Mesodermal cell (in vitro differentiated cells): ENCODE data around the gene NTN3.
A peak's percentile ranks its signal among the peaks of the same experiment; 100 is the strongest.
"Not testable (repeated sequence)": the region's sequence is repeated elsewhere in the genome, so short reads cannot be mapped to it uniquely, and the experiment has no call there.

Experiments used
- H3K27ac ChIP-seq: 2 replicates; pipeline ENCODE4 v1.7.0; 2013; ENCODE audit warnings: mild to moderate bottlenecking, low read depth, low read length, moderate library complexity; ENCODE audit not compliant: severe bottlenecking
- H3K36me3 ChIP-seq: 2 replicates; pipeline ENCODE4 v1.7.1; 2013; ENCODE audit warnings: mild to moderate bottlenecking, low read length, moderate library complexity; ENCODE audit not compliant: control insufficient read depth, insufficient read depth
- H3K4me1 ChIP-seq: one replicate; pipeline ENCODE4 v1.7.1; 2013; ENCODE audit warnings: mild to moderate bottlenecking, low read length; ENCODE audit not compliant: insufficient read depth, control insufficient read depth, poor library complexity, severe bottlenecking
- H3K4me3 ChIP-seq: 2 replicates; pipeline ENCODE4 v1.7.0; 2013; ENCODE audit warnings: low read length, control low read depth, mild to moderate bottlenecking; ENCODE audit not compliant: insufficient read depth, poor library complexity, severe bottlenecking; ENCODE audit errors: extremely low read depth
- H3K9me3 ChIP-seq: 2 replicates; pipeline ENCODE4 v1.7.1; 2013; ENCODE audit warnings: mild to moderate bottlenecking, low read length, moderate library complexity; ENCODE audit not compliant: control insufficient read depth
- WGBS, 2 experiments: methylation state at CpG; one replicate each; pipeline ENCODE4 v1.1.5; 2013; ENCODE audit warnings: missing lambda C conversion rate in 2 of 2; ENCODE audit not compliant: insufficient coverage in 2 of 2; 5-methylcytosine and 5-hydroxymethylcytosine counted together

The NTN3 gene

DNA sequence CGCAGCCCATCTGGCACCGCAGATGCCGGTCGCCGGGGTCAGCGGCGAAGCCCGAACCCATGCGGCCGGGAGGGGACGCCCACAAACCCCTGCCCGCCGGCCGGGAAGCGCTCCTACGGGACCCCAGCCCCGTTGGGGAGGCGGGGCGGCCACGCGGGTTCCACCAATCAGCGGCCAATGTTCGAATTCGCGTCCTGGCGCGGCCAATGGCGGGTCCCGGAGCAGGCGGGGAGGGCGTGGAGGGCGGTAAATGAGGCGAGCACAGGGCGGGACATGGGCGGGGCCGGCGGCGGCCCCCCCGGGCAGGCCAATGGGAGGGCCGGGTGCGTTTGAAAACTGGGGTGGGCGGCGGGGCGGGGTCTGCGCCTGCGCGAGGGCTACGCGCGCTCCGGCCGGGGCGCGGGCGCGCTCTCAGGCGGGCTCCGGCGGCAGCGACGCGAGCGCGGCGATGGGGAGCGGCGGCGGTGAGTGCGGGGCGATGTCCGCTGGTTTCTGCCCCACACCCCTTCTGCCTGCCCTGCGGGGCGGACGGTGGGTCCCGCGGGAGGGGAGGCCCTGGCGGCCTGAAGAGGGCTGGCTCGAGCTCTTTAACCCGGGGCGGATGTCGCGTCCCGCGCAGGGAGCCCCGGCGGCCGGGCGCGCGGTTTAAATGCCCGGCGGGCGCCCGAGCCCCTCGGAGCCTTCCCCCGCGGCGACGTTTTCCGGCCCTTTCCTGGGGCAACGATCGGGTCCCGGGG, 41.9 kb upstream of the NTN3 start, which contains the start of gene CCNF:
CCNF (plus strand) TSS at position 414 of the 737 bp plus-strand sequence; CDS start at position 449, 35 bp downstream.
- Histone ChIP-seq H3K9me3 (no peaks in the 10 kb centered on the region), H3K4me1 (no peaks in the 10 kb centered on the region), H3K4me3 (peak within 1 kb of the TSS; percentile 93), H3K27ac (peak within 1 kb of the TSS; percentile 36), H3K36me3 (peaks cover 31% of the 10 kb centered on the region)
- WGBS, 2 experiments: 0% methylated on average over 58 to 98 of the region's 103 CpGs

DNA sequence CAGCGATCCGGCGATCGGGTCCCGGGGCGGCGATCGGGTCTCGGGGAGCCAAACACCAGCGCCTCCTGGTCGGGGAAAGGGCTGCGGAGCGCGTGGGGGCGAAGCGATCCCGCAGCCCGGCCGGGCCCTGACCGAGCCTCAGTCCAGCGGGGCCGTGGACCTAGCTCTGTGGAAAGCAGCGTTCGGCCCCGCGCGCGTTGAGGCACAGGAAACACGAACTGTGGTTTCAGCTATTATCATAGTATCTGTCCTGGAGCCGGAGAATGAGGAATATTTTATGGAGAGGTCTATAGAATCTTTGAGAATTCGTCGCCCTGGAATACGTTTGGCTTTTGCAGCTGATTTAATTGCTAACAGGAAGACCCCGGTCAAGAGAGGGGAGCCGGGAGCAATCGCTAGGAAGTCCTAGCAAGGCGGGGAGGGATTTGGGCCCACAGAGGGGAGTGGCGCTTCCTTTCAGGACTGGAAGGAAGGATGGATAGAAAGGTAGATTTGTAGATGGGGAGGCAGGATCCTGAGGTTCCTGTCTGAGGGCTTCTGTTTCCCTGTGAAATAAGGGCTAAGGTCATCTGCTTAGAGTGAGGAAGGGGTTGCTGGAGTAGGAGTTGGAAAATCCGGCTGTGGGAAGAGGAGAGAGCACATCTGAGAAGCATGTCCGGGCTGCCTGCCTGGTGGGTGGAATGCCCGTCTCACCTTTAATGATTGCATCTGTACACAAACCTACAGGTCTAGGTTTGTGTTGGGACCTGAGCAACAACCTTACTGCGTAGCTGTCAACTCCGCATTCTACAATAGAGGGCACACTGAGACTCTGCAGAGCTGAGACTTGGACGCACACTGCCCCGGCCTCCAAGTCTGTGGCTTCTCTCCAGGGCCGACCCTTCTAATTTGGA, 41.1 kb upstream of the NTN3 start:
- 8% methylated on average over 45 of the region's 46 CpGs for WGBS, 2 experiments
- Histone ChIP-seq H3K4me3 (peak overlapping the region; percentile 93), H3K27ac (peak overlapping the region; percentile 16), H3K4me1 (no peaks in the 10 kb centered on the region), H3K9me3 (no peaks in the 10 kb centered on the region), H3K36me3 (peaks cover 38% of the 10 kb centered on the region)

DNA sequence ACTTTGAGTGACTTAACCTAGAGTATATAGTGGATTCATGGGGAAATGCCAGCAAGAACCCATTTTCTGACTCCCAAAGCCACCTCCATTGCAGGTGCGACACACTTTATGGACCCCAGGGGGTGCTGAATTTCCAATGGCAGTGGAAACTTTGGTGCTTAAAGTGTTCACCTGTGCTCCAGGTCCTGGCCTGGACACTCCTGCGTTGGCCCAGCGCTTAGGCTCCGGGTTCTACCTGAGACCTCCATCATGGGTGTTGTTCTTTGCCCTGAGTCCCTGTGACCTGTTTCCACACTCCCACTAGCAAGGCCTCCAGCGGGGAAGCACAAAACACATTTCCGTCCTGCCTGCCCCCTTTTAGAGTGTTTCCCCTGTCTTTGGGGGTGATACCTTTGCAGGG, 38.8 kb upstream of the NTN3 start:
- H3K36me3 ChIP-seq: peaks cover 57% of the 10 kb centered on the region
- 92 to 94% methylated on average over 6 of the region's 6 CpGs for WGBS, 2 experiments

DNA sequence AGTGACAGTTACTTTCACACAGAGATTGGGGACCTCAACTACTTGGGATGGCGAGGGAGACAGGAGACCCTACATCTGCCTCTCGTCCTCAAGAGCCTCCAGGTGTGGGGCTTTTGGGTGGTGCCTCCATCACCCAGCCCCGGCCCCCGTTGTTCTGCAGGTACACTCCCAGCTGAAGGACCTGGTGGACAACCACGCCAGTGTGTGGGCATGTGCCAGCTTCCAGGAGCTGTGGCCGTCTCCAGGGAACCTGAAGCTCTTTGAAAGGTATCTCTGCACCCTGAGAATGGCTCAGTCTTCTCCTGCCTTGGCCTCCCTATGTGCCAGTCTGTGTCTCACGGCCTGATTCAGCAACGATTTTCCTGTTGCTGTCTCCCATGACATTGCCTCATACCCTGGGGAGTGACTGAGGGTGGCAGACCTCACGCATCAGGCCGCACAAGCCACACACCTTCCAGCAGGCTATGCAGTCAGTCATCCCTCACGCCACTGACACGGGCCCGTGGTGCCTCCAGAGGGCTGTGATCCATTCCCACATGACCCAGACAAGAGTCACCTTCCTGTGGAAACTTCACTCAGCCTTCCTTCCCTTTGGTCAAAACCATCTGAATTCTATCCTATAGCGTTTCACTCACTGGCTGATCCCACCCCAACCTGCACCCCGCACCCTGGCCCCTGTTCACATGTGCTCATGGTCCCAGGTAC, 38.1 kb upstream of the NTN3 start:
- Histone ChIP-seq H3K9me3 (no peaks in the 10 kb centered on the region), H3K36me3 (peaks cover 62% of the 10 kb centered on the region), H3K4me3 (no peak overlapping the region), H3K4me1 (no peaks in the 10 kb centered on the region), H3K27ac (no peak overlapping the region)
- WGBS, 2 experiments: 96 to 99% methylated on average over 13 to 14 of the region's 15 CpGs

More for the DNA sequence above, 38.8 kb upstream of the NTN3 start:
- no peak overlapping the region for H3K4me3 ChIP-seq
- no peaks in the 10 kb centered on the region for H3K4me1 ChIP-seq
- no peak overlapping the region for H3K27ac ChIP-seq
- H3K9me3 ChIP-seq: no peaks in the 10 kb centered on the region

- H3K36me3 ChIP-seq: peaks cover 84% of the 10 kb centered on the region
- H3K4me1 ChIP-seq, H3K27ac ChIP-seq, H3K4me3 ChIP-seq, H3K9me3 ChIP-seq: not testable (repeated sequence)
- 78 to 80% methylated on average over 1 to 2 of the region's 4 CpGs for WGBS, 2 experiments
These were observed 35.9 kb upstream of the NTN3 start for GRCh38 chr16:2435236-2435635.

DNA sequence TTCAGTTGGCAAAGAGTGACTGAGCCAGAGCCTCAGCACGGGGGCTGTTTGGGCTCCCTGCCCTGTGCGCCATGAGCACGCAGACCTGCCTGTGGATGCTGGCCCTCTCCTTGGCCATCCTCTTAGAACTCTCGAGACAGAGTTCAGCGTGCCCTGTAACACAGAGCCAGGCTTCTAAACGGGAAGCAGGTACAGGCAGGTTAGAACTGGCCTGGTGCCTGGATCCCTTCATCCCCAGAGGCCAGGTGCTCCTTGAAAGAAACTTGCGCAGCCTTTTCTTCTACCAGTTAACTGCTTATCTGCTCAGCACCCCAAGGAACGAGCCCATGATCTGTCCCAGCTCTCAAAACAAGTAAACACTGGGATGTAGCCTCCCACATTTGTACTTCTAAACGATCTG, 35.0 kb upstream of the NTN3 start:
- no peaks in the 10 kb centered on the region for H3K4me1 ChIP-seq
- WGBS, 2 experiments: 89 to 99% methylated on average over 9 of the region's 9 CpGs
- H3K4me3 ChIP-seq: no peak overlapping the region
- no peak overlapping the region for H3K27ac ChIP-seq
- H3K9me3 ChIP-seq: no peaks in the 10 kb centered on the region
- peaks cover 87% of the 10 kb centered on the region for H3K36me3 ChIP-seq

DNA sequence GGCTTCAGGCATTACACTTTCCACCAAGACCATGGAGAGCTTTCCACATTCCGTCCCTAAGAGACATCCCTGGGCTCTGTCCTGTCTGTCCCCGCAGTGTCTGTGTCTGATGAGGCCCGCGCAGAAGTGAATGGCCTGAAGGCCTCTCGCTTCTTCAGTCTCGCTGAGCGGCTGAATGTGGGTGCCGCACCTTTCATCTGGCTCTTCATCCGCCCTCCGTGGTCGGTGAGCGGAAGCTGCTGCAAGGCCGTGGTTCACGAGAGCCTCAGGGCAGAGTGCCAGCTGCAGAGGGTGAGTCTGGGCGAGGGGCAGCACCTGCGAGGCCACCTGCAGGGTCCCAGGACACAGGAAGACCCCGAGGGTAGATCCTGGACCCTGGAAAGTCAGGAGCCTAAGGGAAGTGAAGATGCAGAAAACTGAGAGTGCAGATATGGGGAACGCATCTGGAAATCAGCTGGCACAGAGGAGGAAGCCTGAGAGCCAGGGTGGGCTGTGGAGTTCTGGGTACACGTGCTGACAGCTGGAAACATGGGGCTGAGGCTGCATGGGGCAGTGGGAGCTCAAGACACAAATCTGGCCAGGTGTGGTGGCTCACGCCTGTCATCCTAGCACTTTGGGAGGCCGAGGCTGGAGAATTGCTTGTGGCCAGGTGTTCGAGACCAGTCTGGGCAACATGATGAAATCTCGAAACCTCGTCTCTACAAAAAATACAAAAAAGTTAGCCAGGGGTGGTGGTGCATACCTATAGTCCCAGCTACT, 33.9 kb upstream of the NTN3 start:
- WGBS, 2 experiments: 96 to 98% methylated on average over 24 of the region's 24 CpGs
- H3K9me3 ChIP-seq: no peaks in the 10 kb centered on the region
- H3K4me3 ChIP-seq: no peak overlapping the region
- H3K36me3 ChIP-seq: peaks cover 79% of the 10 kb centered on the region
- no peaks in the 10 kb centered on the region for H3K4me1 ChIP-seq
- H3K27ac ChIP-seq: no peak overlapping the region

DNA sequence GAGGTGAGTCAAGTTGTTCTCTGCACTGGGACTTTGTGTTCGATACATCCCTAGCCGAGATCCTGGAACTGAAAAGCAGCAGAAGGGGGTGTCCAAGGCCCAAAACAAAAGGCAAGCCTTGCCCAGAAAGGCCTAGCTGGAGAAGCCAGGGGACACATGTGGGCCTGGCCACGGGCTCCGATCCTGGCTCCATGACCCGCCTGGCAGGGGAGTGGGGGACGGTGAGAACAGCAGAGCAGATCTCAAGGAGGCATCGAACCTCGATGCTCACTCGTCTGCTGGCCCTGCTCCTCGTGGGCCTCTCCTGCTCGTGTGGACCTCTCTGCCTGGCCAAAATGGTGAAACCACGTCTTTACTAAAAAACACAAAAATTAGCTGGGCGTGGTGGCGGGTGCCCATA, 33.0 kb upstream of the NTN3 start:
- no peaks in the 10 kb centered on the region for H3K4me1 ChIP-seq
- no peak overlapping the region for H3K4me3 ChIP-seq
- H3K27ac ChIP-seq: no peak overlapping the region
- peaks cover 71% of the 10 kb centered on the region for H3K36me3 ChIP-seq
- no peaks in the 10 kb centered on the region for H3K9me3 ChIP-seq
- 98 to 99% methylated on average over 14 of the region's 14 CpGs for WGBS, 2 experiments

- peaks cover 70% of the 10 kb centered on the region for H3K36me3 ChIP-seq
- H3K27ac ChIP-seq: no peak overlapping the region
- H3K4me3 ChIP-seq: no peak overlapping the region
- 94 to 96% methylated on average over 11 of the region's 11 CpGs for WGBS, 2 experiments
- H3K4me1 ChIP-seq: no peaks in the 10 kb centered on the region
- H3K9me3 ChIP-seq: no peaks in the 10 kb centered on the region
These were observed 31.5 kb upstream of the NTN3 start for GRCh38 chr16:2439598-2439997.
